ENCODE data around the gene RAP2B.
"Not testable (repeated sequence)": the region's sequence is repeated elsewhere in the genome, so short reads cannot be mapped to it uniquely, and the experiment has no call there.

RAP2B gene

GRCh38 chr3:153161714-153162512, at the start of gene RAP2B:
TSS of gene RAP2B (plus strand) at chr3:153162226. CDS start at chr3:153162694, 468 bp downstream.
- Histone ChIP-seq H3K4me2 (peak within 1 kb of the TSS; percentile 84), H3K27me3 (ENCODE audit: insufficient read depth, low read depth) (no peaks in the 10 kb centered on the region), H3K79me2 (ENCODE audit: insufficient read depth, low read depth) (peaks cover 47% of the 10 kb centered on the region), H3K27ac (peak within 1 kb of the TSS; percentile 78), H3K4me3 (IDR thresholded peaks at IDR 0.05; ENCODE audit: insufficient read depth, low read depth, low read length) (peak within 1 kb of the TSS; percentile 81), H3K36me3 (ENCODE audit: insufficient read depth) (no peaks in the 10 kb centered on the region; the same call in 1 of the 2 replicates), H3K4me1 (ENCODE audit: low read depth, poor library complexity, severe bottlenecking) (peaks cover 35% of the 10 kb centered on the region), H2AFZ (ENCODE audit: low read depth) (peak within 1 kb of the TSS; percentile 96), H3K9ac (peak within 1 kb of the TSS; percentile 80), H4K20me1 (ENCODE audit: insufficient read depth) (peaks cover 28% of the 10 kb centered on the region)
- no peak for TF ChIP-seq CTCF (conservative IDR thresholded peaks at IDR 0.05; ENCODE audit: low read depth, low read length)

- H2AFZ ChIP-seq (ENCODE audit: low read depth) = no peak overlapping the region
Observed at GRCh38 chr3:153113541-153113940, 48.5 kb upstream of the RAP2B start.

GRCh38 chr3:153114270-153114669, 47.8 kb upstream of the RAP2B start:
- H3K27me3 ChIP-seq (ENCODE audit: insufficient read depth, low read depth); H4K20me1 ChIP-seq (ENCODE audit: insufficient read depth); H3K79me2 ChIP-seq (ENCODE audit: insufficient read depth, low read depth); H3K4me3 ChIP-seq (IDR thresholded peaks at IDR 0.05; ENCODE audit: insufficient read depth, low read depth, low read length); H3K36me3 ChIP-seq (ENCODE audit: insufficient read depth); H2AFZ ChIP-seq (ENCODE audit: low read depth); H3K4me2 ChIP-seq; H3K4me1 ChIP-seq (ENCODE audit: low read depth, poor library complexity, severe bottlenecking); H3K9ac ChIP-seq; H3K27ac ChIP-seq: not testable (repeated sequence)

More at GRCh38 chr3:153113541-153113940, 48.5 kb upstream of the RAP2B start:
- Histone ChIP-seq H3K27me3 (ENCODE audit: insufficient read depth, low read depth) (no peaks in the 10 kb centered on the region), H3K27ac (no peak overlapping the region), H3K9ac (no peak overlapping the region), H3K4me3 (IDR thresholded peaks at IDR 0.05; ENCODE audit: insufficient read depth, low read depth, low read length) (no peak overlapping the region), H3K4me2 (no peak overlapping the region), H3K4me1 (ENCODE audit: low read depth, poor library complexity, severe bottlenecking) (no peaks in the 10 kb centered on the region), H4K20me1 (ENCODE audit: insufficient read depth) (no peaks in the 10 kb centered on the region), H3K36me3 (ENCODE audit: insufficient read depth) (no peaks in the 10 kb centered on the region), H3K79me2 (ENCODE audit: insufficient read depth, low read depth) (no peaks in the 10 kb centered on the region)
- no peak for TF ChIP-seq CTCF (conservative IDR thresholded peaks at IDR 0.05; ENCODE audit: low read depth, low read length)

- no peaks in the 10 kb centered on the region for H3K27me3 ChIP-seq (ENCODE audit: insufficient read depth, low read depth)
- no peak overlapping the region for H3K4me3 ChIP-seq (IDR thresholded peaks at IDR 0.05; ENCODE audit: insufficient read depth, low read depth, low read length)
- H4K20me1 ChIP-seq (ENCODE audit: insufficient read depth) = no peaks in the 10 kb centered on the region
- H3K9ac ChIP-seq = no peak overlapping the region
- H3K36me3 ChIP-seq (ENCODE audit: insufficient read depth) = no peaks in the 10 kb centered on the region
- H3K4me1 ChIP-seq (ENCODE audit: low read depth, poor library complexity, severe bottlenecking) = no peaks in the 10 kb centered on the region
- H3K4me2 ChIP-seq = no peak overlapping the region
- H3K79me2 ChIP-seq (ENCODE audit: insufficient read depth, low read depth) = no peaks in the 10 kb centered on the region
- no peak overlapping the region for H3K27ac ChIP-seq
- TF ChIP-seq CTCF (conservative IDR thresholded peaks at IDR 0.05; ENCODE audit: low read depth, low read length) = no peak
- no peak overlapping the region for H2AFZ ChIP-seq (ENCODE audit: low read depth)
Observed at GRCh38 chr3:153115326-153115725, 46.7 kb upstream of the RAP2B start.

- no peaks in the 10 kb centered on the region for H3K36me3 ChIP-seq (ENCODE audit: insufficient read depth)
- H2AFZ ChIP-seq (ENCODE audit: low read depth) = no peak overlapping the region
- H3K27ac ChIP-seq = no peak overlapping the region
- TF ChIP-seq CTCF (conservative IDR thresholded peaks at IDR 0.05; ENCODE audit: low read depth, low read length) = no peak
- H3K9ac ChIP-seq = no peak overlapping the region
- no peaks in the 10 kb centered on the region for H3K79me2 ChIP-seq (ENCODE audit: insufficient read depth, low read depth)
- H3K4me3 ChIP-seq (IDR thresholded peaks at IDR 0.05; ENCODE audit: insufficient read depth, low read depth, low read length) = no peak overlapping the region
- H4K20me1 ChIP-seq (ENCODE audit: insufficient read depth) = no peaks in the 10 kb centered on the region
- peaks cover 12% of the 10 kb centered on the region for H3K4me1 ChIP-seq (ENCODE audit: low read depth, poor library complexity, severe bottlenecking)
- no peaks in the 10 kb centered on the region for H3K27me3 ChIP-seq (ENCODE audit: insufficient read depth, low read depth)
- H3K4me2 ChIP-seq = no peak overlapping the region
Observed at GRCh38 chr3:153127788-153128187, 34.2 kb upstream of the RAP2B start.
